Measurements from ENCODE around the gene TSHZ2.

- no peak for TF ChIP-seq CTCF (IDR thresholded peaks at IDR 0.05; ENCODE audit: low read depth, low read length)
- TF ChIP-seq EZH2phosphoT487 (IDR thresholded peaks at IDR 0.05; ENCODE audit: low read depth): no peak
Observed at GRCh38 chr20:53281557-53282117, 309.5 kb downstream of the TSHZ2 start.
